PC-9 (cell line): ENCODE measurements around the gene DNAJB6.

ENCODE experiments used
- EZH2 ChIP-seq: fragments of 200-600 bp; sonication (generic); IDR thresholded peaks from 2 replicates; pipeline ENCODE4 v1.8.0; 2017; ENCODE audit warnings: antibody characterized with exemption, low read depth
- TF ChIP-seq, protein P1 (sequence below): fragments of 200-600 bp; sonication (generic); conservative IDR thresholded peaks from 2 replicates; pipeline ENCODE4 v1.6.1; 2017; ENCODE audit warnings: mixed run types, antibody characterized with exemption, mild to moderate bottlenecking, moderate library complexity

DNA sequence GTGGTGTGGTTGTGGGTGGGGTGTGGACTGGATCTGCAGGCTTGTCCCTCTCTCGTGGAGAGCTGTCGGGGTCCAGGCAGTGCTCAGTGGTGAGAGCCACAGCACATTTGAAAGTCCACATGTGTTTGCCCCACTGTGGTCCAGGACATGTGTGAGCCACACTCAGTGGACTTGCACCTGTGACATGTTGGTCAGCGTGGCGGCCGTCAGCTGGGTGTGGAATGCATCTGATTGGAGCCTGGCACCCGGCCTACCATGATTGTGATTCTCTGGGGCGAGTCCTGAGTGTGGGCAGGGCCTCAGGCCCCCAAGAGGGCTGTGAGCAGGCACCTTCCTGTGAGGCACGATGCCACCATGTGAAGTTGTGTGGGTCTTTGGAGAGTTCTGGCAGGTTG lies 77.9 kb downstream of the DNAJB6 start:
- TF ChIP-seq, protein P1, sequence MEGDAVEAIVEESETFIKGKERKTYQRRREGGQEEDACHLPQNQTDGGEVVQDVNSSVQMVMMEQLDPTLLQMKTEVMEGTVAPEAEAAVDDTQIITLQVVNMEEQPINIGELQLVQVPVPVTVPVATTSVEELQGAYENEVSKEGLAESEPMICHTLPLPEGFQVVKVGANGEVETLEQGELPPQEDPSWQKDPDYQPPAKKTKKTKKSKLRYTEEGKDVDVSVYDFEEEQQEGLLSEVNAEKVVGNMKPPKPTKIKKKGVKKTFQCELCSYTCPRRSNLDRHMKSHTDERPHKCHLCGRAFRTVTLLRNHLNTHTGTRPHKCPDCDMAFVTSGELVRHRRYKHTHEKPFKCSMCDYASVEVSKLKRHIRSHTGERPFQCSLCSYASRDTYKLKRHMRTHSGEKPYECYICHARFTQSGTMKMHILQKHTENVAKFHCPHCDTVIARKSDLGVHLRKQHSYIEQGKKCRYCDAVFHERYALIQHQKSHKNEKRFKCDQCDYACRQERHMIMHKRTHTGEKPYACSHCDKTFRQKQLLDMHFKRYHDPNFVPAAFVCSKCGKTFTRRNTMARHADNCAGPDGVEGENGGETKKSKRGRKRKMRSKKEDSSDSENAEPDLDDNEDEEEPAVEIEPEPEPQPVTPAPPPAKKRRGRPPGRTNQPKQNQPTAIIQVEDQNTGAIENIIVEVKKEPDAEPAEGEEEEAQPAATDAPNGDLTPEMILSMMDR: no peak
- TF ChIP-seq EZH2: no peak
